AG04449 (cell line): ENCODE data around the gene SDF4.
"Not testable (repeated sequence)": the region's sequence is repeated elsewhere in the genome, so short reads cannot be mapped to it uniquely, and the experiment has no call there.

Experiments used
- CTCF ChIA-PET: fragments of 350-600 bp; formaldehyde crosslinking; extraction: SDS; loops from one replicate; lab custom pipeline; 2021; ENCODE audit warnings: antibody characterized with exemption; lab: Yijun Ruan, JAX
- POLR2A ChIA-PET: fragments of 400-600, 350-600 bp; formaldehyde crosslinking; extraction: SDS; loops from one replicate; lab custom pipeline; 2020; ENCODE audit warnings: antibody characterized with exemption, inconsistent platforms; lab: Yijun Ruan, JAX
- DNase-seq: peaks from one replicate; pipeline ENCODE4 v3.0.0-alpha.2; 2010; ENCODE audit warnings: low read depth, low spot score
- H3K4me3 ChIP-seq: 2 replicates; pipeline ENCODE4 v1.5.1; 2011; ENCODE audit warnings: low read depth, mild to moderate bottlenecking, control low read depth, low read length
- CTCF ChIP-seq: IDR thresholded peaks from one replicate; pipeline ENCODE4 v1.5.1; 2011; ENCODE audit warnings: mild to moderate bottlenecking, moderate library complexity, low read length, control low read depth, inconsistent platforms; ENCODE audit not compliant: insufficient read depth; ENCODE audit errors: missing control alignments

The SDF4 gene

GRCh38 chr1:1177452-1178206 is 54.2 kb downstream of the SDF4 start:
- CTCF ChIA-PET: no interaction called here

GRCh38 chr1:1176931-1177330 is 54.9 kb downstream of the SDF4 start:
- POLR2A ChIA-PET: no interaction called here
- H3K4me3 ChIP-seq: no peak overlapping the region
- CTCF ChIA-PET: no interaction called here
- TF ChIP-seq CTCF: no peak
- DNase-seq: no peak

More at GRCh38 chr1:1177452-1178206, 54.2 kb downstream of the SDF4 start:
- no peak for DNase-seq
- no peak for TF ChIP-seq CTCF
- H3K4me3 ChIP-seq: no peak overlapping the region
- POLR2A ChIA-PET: no interaction called here

GRCh38 chr1:1176063-1176761 is 55.6 kb downstream of the SDF4 start:
- H3K4me3 ChIP-seq, DNase-seq, POLR2A ChIA-PET: not testable (repeated sequence)
- CTCF ChIA-PET: interaction anchor here (1.5 kb wide), 1 partner anchor 12 kb away, joined by 4 read pairs; no protein-coding TSS in a partner anchor

- no peak for DNase-seq
- TF ChIP-seq CTCF: no peak
- H3K4me3 ChIP-seq: no peak overlapping the region
- ChIA-PET CTCF (interaction anchor here (1.5 kb wide), 1 partner anchor 12 kb away, joined by 4 read pairs; no protein-coding TSS in a partner anchor), POLR2A (no interaction called here)
Observed at GRCh38 chr1:1175221-1176062, 56.4 kb downstream of the SDF4 start.

GRCh38 chr1:1173793-1174415 is 57.9 kb downstream of the SDF4 start, which contains the start of gene TTLL10:
Gene TTLL10 (plus strand): TSS chr1:1173880. CDS start chr1:1179216, 5,336 bp downstream.
- DNase-seq: no peak
- ChIA-PET CTCF (no interaction called here), POLR2A (no interaction called here)
- no peak for TF ChIP-seq CTCF
- H3K4me3 ChIP-seq: no peak within 1 kb of the TSS

- CTCF ChIA-PET: no interaction called here
- TF ChIP-seq CTCF: no peak
Observed at GRCh38 chr1:1173061-1173792, 58.6 kb downstream of the SDF4 start.

More at GRCh38 chr1:1173061-1173792, 58.6 kb downstream of the SDF4 start:
- no peak for DNase-seq
- POLR2A ChIA-PET: no interaction called here
- no peak overlapping the region for H3K4me3 ChIP-seq
